ENCODE data around the gene TMEM91.

The TMEM91 gene

DNA sequence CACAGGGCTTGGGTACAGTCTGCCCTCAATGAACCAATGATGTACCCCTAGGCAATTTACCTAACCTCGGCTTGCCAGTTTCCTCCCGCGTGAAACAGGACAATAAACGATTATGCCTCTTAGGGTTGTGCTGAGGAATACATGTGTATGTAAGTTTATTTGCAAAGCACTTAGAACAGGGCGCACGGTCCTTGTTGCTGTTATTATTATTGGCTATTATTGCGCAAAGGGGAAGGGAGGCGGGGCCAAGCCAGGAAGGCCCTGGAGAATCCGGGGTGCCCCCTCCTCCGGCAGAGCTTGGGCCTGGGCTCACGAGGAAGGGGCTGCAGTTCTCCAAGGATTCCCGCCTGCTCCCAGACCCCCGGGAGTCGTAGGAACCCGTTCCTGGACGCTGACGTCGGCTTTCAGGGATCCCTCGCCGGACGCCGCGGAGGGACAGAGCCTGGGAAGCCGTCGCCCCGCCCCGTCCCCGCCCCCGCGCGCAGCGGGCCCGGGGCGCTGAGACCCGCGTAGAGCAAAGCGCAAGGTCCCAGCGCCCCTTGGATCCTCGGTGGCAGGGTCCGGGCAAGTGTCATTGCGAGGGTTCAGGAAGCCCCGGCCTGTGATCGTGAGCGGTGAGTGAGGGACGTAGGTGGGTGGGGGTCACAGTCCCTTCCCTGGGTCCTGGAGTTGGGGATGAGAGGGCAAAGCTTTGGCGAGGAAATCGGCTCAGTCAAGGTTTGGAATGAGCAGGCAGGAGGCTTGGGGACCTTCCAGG, at the start of gene TMEM91:
TSS of gene TMEM91 (plus strand) at position 293 of the 757 bp plus-strand sequence. CDS start 1,777 bp downstream, outside the sequence.
- peak within 1 kb of the TSS; percentile 24 for H3K27ac ChIP-seq (ENCODE audit: low read length)
- H3K4me3 ChIP-seq (ENCODE audit: low read length in 2 of 2), result peak within 1 kb of the TSS; percentile 74 to 77
- H3K9ac ChIP-seq (ENCODE audit: low read length in 2 of 2), result peak within 1 kb of the TSS; percentile 64 to 72
- H3K4me1 ChIP-seq (ENCODE audit: control insufficient read depth, insufficient read depth, low read length), result peaks cover 23% of the 10 kb centered on the region
- H3K36me3 ChIP-seq (ENCODE audit: control insufficient read depth in 2 of 2, insufficient read depth in 2 of 2, low read length in 2 of 2), result peaks cover 0 to 2% of the 10 kb centered on the region in 2 donors
- H3K27me3 ChIP-seq (ENCODE audit: control insufficient read depth in 1 of 2, insufficient read depth in 2 of 2, low read length in 2 of 2), result no peaks in the 10 kb centered on the region
- no peaks in the 10 kb centered on the region for H3K9me3 ChIP-seq (ENCODE audit: control insufficient read depth in 2 of 2, low read length in 2 of 2)

GRCh38 chr19:41327076-41327575, 49.2 kb upstream of the TMEM91 start:
- no peak overlapping the region for H3K9ac ChIP-seq (ENCODE audit: low read length in 2 of 2)
- H3K27ac ChIP-seq (ENCODE audit: low read length), result no peak overlapping the region
- H3K9me3 ChIP-seq (ENCODE audit: control insufficient read depth in 2 of 2, low read length in 2 of 2), result no peaks in the 10 kb centered on the region
- peaks cover 10 to 26% of the 10 kb centered on the region in 2 donors for H3K36me3 ChIP-seq (ENCODE audit: control insufficient read depth in 2 of 2, insufficient read depth in 2 of 2, low read length in 2 of 2)
- peaks cover 42% of the 10 kb centered on the region for H3K4me1 ChIP-seq (ENCODE audit: control insufficient read depth, insufficient read depth, low read length)
- no peaks in the 10 kb centered on the region for H3K27me3 ChIP-seq (ENCODE audit: control insufficient read depth in 1 of 2, insufficient read depth in 2 of 2, low read length in 2 of 2)
- H3K4me3 ChIP-seq (ENCODE audit: low read length in 2 of 2), result no peak overlapping the region

DNA sequence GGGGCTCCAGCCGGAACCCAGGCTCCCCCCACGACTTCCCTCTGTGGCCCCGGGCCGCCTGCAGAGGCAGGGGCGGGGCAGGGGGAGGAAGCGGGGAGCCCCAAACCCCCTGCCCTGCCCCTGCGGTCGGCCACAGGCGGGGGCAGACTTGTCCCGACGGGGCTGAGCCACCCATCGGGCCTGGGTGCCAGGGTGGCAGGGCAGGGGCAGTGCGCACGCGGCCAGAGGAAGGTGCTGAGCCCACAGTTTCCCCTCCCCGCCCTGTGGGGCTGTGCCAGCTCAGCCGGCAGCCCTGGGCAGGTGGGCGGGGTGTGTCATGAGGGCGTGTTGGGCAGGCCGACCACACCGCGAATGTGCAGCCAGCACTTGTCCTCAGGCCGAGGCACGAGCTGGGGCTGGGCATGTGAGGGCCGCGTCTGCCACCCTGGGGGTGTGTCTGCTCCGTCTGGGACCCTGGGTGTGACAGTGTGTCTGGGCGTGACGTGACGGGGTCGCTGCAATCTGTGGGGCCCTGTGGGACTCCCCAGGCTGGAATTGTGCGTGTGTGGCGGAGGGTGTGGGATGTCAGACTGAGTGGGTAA, 48.7 kb upstream of the TMEM91 start:
- Histone ChIP-seq H3K36me3 (ENCODE audit: control insufficient read depth in 2 of 2, insufficient read depth in 2 of 2, low read length in 2 of 2) (peaks cover 5 to 23% of the 10 kb centered on the region in 2 donors), H3K9ac (ENCODE audit: low read length in 2 of 2) (no peak overlapping the region), H3K4me1 (ENCODE audit: control insufficient read depth, insufficient read depth, low read length) (peaks cover 36% of the 10 kb centered on the region), H3K27me3 (ENCODE audit: control insufficient read depth in 1 of 2, insufficient read depth in 2 of 2, low read length in 2 of 2) (no peaks in the 10 kb centered on the region), H3K4me3 (ENCODE audit: low read length in 2 of 2) (peak overlapping the region in 1 of 2 donors; percentile 29), H3K27ac (ENCODE audit: low read length) (no peak overlapping the region), H3K9me3 (ENCODE audit: control insufficient read depth in 2 of 2, low read length in 2 of 2) (no peaks in the 10 kb centered on the region)

DNA sequence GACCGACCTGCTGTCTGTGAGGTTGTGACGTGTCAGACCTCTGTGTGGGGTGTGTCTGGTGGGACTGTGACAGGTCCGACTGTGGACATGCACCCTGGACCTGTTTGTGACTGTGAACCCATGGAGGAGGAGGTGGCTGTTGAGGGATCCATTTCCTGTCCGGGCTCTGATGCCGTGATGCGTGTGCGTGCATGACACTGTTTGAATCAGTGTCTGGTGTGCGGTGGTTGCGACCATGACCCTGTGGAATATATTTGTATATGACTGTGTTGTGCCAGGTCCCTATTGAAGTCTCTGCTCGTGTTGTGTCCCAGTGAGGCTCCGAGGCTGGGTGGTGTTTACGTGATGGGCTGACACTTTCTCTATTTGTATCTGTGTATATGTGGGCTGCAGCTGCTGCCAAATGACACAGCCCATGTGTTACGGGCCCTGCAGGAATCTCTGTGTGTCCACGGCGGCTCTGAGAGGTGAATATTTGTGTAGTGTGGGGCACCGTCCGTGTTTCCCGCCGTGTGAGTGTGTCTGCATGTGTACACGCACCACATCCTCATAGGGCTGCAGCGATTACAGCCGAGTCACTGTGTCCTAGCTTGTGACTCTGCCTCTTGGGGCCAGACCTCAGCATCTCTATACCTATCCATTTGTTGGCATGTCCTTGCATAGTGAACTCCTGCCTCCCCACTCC, 48.0 kb upstream of the TMEM91 start:
- peaks cover 30% of the 10 kb centered on the region for H3K4me1 ChIP-seq (ENCODE audit: control insufficient read depth, insufficient read depth, low read length)

GRCh38 chr19:41328842-41329225, 47.5 kb upstream of the TMEM91 start:
- Histone ChIP-seq H3K27ac (ENCODE audit: low read length) (no peak overlapping the region), H3K9ac (ENCODE audit: low read length in 2 of 2) (no peak overlapping the region), H3K27me3 (ENCODE audit: control insufficient read depth in 1 of 2, insufficient read depth in 2 of 2, low read length in 2 of 2) (no peaks in the 10 kb centered on the region), H3K4me3 (ENCODE audit: low read length in 2 of 2) (no peak overlapping the region), H3K4me1 (ENCODE audit: control insufficient read depth, insufficient read depth, low read length) (peaks cover 25% of the 10 kb centered on the region), H3K36me3 (ENCODE audit: control insufficient read depth in 2 of 2, insufficient read depth in 2 of 2, low read length in 2 of 2) (peaks cover 5 to 23% of the 10 kb centered on the region in 2 donors), H3K9me3 (ENCODE audit: control insufficient read depth in 2 of 2, low read length in 2 of 2) (no peaks in the 10 kb centered on the region)

More for the DNA sequence above, 48.0 kb upstream of the TMEM91 start:
- Histone ChIP-seq H3K9me3 (ENCODE audit: control insufficient read depth in 2 of 2, low read length in 2 of 2) (no peaks in the 10 kb centered on the region), H3K27me3 (ENCODE audit: control insufficient read depth in 1 of 2, insufficient read depth in 2 of 2, low read length in 2 of 2) (no peaks in the 10 kb centered on the region), H3K4me3 (ENCODE audit: low read length in 2 of 2) (peak overlapping the region in 1 of 2 donors; percentile 29), H3K9ac (ENCODE audit: low read length in 2 of 2) (no peak overlapping the region), H3K27ac (ENCODE audit: low read length) (no peak overlapping the region), H3K36me3 (ENCODE audit: control insufficient read depth in 2 of 2, insufficient read depth in 2 of 2, low read length in 2 of 2) (peaks cover 5 to 23% of the 10 kb centered on the region in 2 donors)

GRCh38 chr19:41330481-41330880, 45.9 kb upstream of the TMEM91 start:
- no peak overlapping the region for H3K4me3 ChIP-seq (ENCODE audit: low read length in 2 of 2)
- H3K9ac ChIP-seq (ENCODE audit: low read length in 2 of 2), result no peak overlapping the region
- H3K9me3 ChIP-seq (ENCODE audit: control insufficient read depth in 2 of 2, low read length in 2 of 2), result no peaks in the 10 kb centered on the region
- H3K4me1 ChIP-seq (ENCODE audit: control insufficient read depth, insufficient read depth, low read length), result peaks cover 9% of the 10 kb centered on the region
- H3K27ac ChIP-seq (ENCODE audit: low read length), result no peak overlapping the region
- H3K36me3 ChIP-seq (ENCODE audit: control insufficient read depth in 2 of 2, insufficient read depth in 2 of 2, low read length in 2 of 2), result peaks cover 5 to 23% of the 10 kb centered on the region in 2 donors
- no peaks in the 10 kb centered on the region for H3K27me3 ChIP-seq (ENCODE audit: control insufficient read depth in 1 of 2, insufficient read depth in 2 of 2, low read length in 2 of 2)

DNA sequence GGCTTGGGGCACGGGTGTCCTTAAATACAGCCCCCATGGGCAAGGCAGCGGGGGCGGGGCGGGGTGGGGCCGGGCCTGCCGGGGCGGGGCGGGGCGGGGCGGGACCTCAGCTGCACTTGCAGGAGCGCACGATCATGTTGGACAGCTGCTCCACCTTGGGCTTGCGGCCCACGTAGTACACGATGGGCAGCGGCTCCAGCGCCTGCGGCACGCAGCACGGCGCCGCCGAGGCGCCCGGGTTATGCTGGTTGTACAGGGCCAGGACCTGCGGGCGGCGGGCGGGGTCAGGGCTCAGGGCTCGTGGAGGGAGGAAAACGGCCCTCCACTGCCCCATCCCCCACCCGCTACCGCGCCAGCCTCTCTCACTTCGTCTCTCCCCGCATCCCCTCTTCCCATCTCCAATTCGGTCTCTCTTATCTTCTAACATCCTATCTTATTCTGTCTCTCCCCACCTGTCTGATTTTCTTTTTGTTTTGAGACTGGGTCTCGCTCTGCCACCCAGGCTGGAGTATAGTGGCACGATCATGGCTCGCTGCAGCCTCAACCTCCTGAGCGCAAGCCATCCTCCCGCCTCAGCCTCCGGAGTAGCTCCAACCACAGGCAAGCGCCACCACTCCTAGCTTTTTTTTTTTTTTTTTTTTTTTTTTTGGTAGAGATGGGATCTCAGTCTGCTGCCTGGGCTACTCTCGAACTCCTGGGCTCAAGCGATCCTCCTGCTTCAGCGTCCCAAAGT, 45.2 kb upstream of the TMEM91 start:
- H3K27me3 ChIP-seq (ENCODE audit: control insufficient read depth in 1 of 2, insufficient read depth in 2 of 2, low read length in 2 of 2), result no peaks in the 10 kb centered on the region
- peaks cover 4% of the 10 kb centered on the region for H3K4me1 ChIP-seq (ENCODE audit: control insufficient read depth, insufficient read depth, low read length)
- no peak overlapping the region for H3K27ac ChIP-seq (ENCODE audit: low read length)
- H3K9me3 ChIP-seq (ENCODE audit: control insufficient read depth in 2 of 2, low read length in 2 of 2), result no peaks in the 10 kb centered on the region
- no peak overlapping the region for H3K9ac ChIP-seq (ENCODE audit: low read length in 2 of 2)
- no peak overlapping the region for H3K4me3 ChIP-seq (ENCODE audit: low read length in 2 of 2)
- H3K36me3 ChIP-seq (ENCODE audit: control insufficient read depth in 2 of 2, insufficient read depth in 2 of 2, low read length in 2 of 2), result peaks cover 5 to 23% of the 10 kb centered on the region in 2 donors

- no peaks in the 10 kb centered on the region for H3K27me3 ChIP-seq (ENCODE audit: control insufficient read depth in 1 of 2, insufficient read depth in 2 of 2, low read length in 2 of 2)
- H3K36me3 ChIP-seq (ENCODE audit: control insufficient read depth in 2 of 2, insufficient read depth in 2 of 2, low read length in 2 of 2), result peaks cover 5 to 21% of the 10 kb centered on the region in 2 donors
- no peak overlapping the region for H3K27ac ChIP-seq (ENCODE audit: low read length)
- H3K9me3 ChIP-seq (ENCODE audit: control insufficient read depth in 2 of 2, low read length in 2 of 2), result no peaks in the 10 kb centered on the region
- no peak overlapping the region for H3K4me3 ChIP-seq (ENCODE audit: low read length in 2 of 2)
- no peak overlapping the region for H3K9ac ChIP-seq (ENCODE audit: low read length in 2 of 2)
- H3K4me1 ChIP-seq (ENCODE audit: control insufficient read depth, insufficient read depth, low read length), result no peaks in the 10 kb centered on the region
Measured at GRCh38 chr19:41332000-41332399, 44.3 kb upstream of the TMEM91 start.

- H3K4me3 ChIP-seq (ENCODE audit: low read length in 2 of 2), result no peak overlapping the region
- peaks cover 5 to 21% of the 10 kb centered on the region in 2 donors for H3K36me3 ChIP-seq (ENCODE audit: control insufficient read depth in 2 of 2, insufficient read depth in 2 of 2, low read length in 2 of 2)
- H3K4me1 ChIP-seq (ENCODE audit: control insufficient read depth, insufficient read depth, low read length), result no peaks in the 10 kb centered on the region
- H3K27ac ChIP-seq (ENCODE audit: low read length), result no peak overlapping the region
- no peaks in the 10 kb centered on the region for H3K9me3 ChIP-seq (ENCODE audit: control insufficient read depth in 2 of 2, low read length in 2 of 2)
- H3K27me3 ChIP-seq (ENCODE audit: control insufficient read depth in 1 of 2, insufficient read depth in 2 of 2, low read length in 2 of 2), result no peaks in the 10 kb centered on the region
- H3K9ac ChIP-seq (ENCODE audit: low read length in 2 of 2), result no peak overlapping the region
Measured at GRCh38 chr19:41332468-41332867, 43.9 kb upstream of the TMEM91 start.

DNA sequence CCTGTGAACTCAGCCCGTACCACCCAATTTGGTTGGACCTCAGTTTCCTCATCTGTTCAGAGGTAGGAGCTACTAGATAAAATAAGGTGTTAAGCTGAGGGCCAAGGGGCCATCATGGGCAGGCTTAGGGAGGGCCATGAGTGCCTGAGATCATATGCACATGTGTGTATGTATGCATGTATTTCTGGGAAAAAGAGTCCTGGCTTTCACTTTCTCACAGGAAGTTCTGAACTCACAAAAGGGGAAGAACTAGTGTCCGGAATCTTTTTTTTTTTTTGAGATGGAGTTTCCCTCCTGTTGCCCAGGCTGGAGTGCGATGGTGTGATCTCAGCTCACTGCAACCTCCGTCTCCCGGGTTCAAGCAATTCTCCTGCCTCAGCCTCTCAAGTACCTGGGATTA, 41.5 kb upstream of the TMEM91 start:
- Histone ChIP-seq H3K4me1 (ENCODE audit: control insufficient read depth, insufficient read depth, low read length) (no peaks in the 10 kb centered on the region), H3K9me3 (ENCODE audit: control insufficient read depth in 2 of 2, low read length in 2 of 2) (no peaks in the 10 kb centered on the region), H3K27ac (ENCODE audit: low read length) (no peak overlapping the region), H3K9ac (ENCODE audit: low read length in 2 of 2) (no peak overlapping the region), H3K27me3 (ENCODE audit: control insufficient read depth in 1 of 2, insufficient read depth in 2 of 2, low read length in 2 of 2) (no peaks in the 10 kb centered on the region), H3K36me3 (ENCODE audit: control insufficient read depth in 2 of 2, insufficient read depth in 2 of 2, low read length in 2 of 2) (peaks cover 0 to 11% of the 10 kb centered on the region in 2 donors), H3K4me3 (ENCODE audit: low read length in 2 of 2) (no peak overlapping the region)
